GM21529 (cell line): ENCODE measurements around the gene ZNF646.

Experiments
- ATAC-seq: cut with Tn5 transposase; IDR thresholded peaks from one replicate; pipeline ENCODE4 v1.9.1; 2021; ENCODE audit not compliant: unreplicated experiment

The ZNF646 gene, protein sequence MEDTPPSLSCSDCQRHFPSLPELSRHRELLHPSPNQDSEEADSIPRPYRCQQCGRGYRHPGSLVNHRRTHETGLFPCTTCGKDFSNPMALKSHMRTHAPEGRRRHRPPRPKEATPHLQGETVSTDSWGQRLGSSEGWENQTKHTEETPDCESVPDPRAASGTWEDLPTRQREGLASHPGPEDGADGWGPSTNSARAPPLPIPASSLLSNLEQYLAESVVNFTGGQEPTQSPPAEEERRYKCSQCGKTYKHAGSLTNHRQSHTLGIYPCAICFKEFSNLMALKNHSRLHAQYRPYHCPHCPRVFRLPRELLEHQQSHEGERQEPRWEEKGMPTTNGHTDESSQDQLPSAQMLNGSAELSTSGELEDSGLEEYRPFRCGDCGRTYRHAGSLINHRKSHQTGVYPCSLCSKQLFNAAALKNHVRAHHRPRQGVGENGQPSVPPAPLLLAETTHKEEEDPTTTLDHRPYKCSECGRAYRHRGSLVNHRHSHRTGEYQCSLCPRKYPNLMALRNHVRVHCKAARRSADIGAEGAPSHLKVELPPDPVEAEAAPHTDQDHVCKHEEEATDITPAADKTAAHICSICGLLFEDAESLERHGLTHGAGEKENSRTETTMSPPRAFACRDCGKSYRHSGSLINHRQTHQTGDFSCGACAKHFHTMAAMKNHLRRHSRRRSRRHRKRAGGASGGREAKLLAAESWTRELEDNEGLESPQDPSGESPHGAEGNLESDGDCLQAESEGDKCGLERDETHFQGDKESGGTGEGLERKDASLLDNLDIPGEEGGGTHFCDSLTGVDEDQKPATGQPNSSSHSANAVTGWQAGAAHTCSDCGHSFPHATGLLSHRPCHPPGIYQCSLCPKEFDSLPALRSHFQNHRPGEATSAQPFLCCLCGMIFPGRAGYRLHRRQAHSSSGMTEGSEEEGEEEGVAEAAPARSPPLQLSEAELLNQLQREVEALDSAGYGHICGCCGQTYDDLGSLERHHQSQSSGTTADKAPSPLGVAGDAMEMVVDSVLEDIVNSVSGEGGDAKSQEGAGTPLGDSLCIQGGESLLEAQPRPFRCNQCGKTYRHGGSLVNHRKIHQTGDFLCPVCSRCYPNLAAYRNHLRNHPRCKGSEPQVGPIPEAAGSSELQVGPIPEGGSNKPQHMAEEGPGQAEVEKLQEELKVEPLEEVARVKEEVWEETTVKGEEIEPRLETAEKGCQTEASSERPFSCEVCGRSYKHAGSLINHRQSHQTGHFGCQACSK (N-terminal part only)

DNA sequence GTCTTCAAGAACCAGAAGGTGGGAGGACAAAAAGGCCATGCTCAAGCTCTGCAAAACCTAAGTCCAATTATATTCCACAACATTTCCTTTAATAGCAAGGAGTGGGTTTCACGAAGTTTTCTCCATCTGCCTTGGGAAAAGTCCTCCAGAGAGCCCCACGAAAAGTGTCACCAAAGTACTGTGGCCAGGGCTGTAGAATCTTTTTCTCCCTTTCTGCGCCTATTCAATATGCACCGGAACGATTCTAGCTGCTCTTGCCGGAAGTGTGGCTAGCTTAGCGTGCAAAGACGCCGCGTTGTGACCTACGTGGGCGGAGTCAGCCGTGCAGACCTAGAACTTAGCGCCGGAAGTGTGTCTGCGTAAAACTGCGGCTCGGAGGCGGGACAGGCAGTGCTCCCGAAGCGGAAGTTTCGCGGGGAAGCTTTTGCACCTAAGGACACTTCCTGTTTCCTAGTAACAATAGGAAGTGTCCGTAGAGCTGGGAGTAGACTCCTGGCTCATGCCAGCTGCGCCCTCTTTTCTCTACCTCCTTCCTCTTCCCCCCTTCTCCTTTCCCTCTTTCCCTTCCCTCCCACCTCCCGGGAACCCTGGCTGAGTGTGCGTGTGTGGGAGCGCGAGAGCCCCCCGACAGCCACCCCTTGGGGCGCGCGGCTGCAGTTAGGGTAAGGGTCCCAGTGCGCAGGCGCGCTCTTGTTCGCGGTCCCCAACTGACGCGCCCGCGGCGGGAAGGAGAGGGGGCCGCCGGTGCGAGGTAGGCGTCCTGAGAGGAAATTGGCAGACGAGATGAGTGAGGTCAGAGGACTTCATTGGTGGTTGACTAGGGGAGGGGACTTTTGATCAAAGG, at the start of gene ZNF646, which contains the start of gene ZNF668:
TSS of gene ZNF646 (plus strand) at position 453 of the 844 bp plus-strand sequence. CDS start 1,903 bp downstream, outside the sequence.
TSS of gene ZNF668 (minus strand) at position 271 of the 844 bp plus-strand sequence. CDS start 9,781 bp downstream, outside the sequence.
- ATAC-seq, result peak; percentile 67

DNA sequence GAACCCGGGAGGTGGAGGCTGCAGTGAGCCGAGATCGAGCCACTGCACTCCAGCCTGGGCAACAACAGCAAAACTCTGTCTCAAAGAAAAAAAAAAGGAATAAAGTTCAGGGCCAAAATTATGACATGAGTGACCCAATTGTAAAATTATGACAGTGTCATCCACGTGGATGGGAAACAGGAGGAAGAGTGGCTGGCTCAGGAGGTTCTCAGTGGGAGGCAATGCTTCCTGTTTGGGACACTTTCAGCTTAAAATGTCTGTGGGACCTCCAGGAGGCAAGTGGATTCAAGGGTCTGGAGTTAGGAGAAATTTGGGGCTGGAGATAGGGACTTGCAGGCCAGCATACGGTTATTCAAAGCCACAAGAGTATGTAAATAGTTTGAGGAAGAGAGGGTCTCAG, 48.9 kb upstream of the ZNF646 start:
- no peak for ATAC-seq

DNA sequence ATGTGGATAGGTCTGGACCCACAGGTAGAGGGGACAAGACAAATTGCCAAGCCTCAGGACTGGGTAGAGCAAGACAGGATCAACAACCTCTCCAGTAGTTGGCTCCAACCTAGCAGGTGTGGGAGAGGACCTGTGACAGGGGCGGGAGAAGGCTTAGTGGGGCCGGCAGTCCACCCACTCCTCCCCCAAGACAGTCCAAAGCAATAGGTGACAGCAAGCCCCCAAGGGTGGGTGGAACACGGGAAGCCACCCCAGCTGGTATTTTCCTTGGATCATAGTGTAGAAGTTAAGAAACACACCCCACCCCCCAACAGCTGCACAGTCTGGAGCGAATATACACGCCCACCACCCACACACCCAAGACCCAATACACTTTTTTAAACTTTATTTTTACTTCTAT, 45.0 kb upstream of the ZNF646 start:
- ATAC-seq, result no peak

DNA sequence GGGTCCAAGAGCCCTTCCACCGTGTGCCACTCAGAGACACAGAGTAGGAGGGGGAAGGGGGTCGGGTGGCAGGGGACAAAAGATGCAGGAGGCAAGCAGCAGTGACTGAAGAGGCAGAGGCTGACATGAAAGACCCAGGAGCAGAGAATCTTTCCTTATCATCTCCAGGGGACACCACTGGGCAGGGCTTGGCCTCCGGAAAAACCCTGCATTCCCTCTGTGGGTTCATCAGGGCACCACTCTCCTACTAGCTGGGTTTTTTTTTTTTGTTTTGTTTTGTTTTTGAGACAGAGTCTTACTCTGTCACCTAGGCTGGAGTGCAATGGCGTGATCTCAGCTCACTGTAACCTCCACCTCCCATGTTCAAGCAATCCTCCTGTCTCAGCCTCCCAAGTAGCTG, 42.9 kb upstream of the ZNF646 start:
- no peak for ATAC-seq

DNA sequence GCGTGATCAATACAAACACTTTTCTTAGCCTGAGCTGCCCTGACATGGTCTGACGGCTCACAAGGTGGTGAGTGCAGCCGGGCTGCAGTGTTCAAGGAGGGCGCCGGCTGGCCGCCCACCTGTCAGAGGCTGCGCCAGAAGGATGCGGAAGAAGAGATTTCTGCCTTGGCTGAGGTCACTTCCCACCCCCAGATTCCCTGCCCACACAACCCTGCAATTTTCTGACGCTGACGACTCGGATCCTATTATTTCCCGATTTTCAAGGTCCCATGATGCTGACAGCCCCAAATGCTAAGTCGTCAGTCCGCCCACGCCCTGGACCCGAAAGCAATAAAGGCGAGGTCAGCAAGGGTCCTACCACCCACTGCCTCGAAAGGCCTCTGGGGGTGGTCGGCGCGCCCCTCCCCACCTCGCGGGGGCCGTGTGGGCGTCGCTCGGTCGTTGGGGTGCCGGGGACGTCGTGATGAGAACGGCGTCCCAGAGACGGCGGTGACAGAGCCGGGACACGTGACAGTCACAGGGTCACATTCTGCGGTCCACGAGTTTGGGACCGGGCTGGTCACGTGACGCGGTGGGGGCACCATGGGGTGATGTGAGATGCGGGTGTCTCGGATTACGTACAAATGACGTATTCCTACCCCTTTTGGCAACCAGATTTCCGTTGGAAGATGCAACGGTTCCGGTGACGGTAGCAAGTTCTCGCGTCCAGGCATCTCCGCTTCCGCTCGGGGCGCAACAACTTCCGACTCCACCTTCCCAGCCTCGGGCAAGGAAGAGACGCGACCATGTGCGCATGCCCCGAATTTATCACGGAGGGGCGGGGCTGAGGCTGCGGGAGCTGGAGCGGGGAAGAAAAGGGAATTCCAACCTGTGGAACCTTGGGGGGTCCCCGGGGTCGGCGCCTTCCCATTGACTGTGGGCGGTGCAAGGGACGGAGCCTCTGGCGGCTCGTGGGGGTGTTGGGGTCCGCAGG, 41.2 kb upstream of the ZNF646 start, which contains the start of gene STX4:
TSS of gene STX4 (plus strand) at position 823 of the 973 bp plus-strand sequence. CDS start 248 bp downstream, outside the sequence.
- peak; percentile 81 for ATAC-seq

DNA sequence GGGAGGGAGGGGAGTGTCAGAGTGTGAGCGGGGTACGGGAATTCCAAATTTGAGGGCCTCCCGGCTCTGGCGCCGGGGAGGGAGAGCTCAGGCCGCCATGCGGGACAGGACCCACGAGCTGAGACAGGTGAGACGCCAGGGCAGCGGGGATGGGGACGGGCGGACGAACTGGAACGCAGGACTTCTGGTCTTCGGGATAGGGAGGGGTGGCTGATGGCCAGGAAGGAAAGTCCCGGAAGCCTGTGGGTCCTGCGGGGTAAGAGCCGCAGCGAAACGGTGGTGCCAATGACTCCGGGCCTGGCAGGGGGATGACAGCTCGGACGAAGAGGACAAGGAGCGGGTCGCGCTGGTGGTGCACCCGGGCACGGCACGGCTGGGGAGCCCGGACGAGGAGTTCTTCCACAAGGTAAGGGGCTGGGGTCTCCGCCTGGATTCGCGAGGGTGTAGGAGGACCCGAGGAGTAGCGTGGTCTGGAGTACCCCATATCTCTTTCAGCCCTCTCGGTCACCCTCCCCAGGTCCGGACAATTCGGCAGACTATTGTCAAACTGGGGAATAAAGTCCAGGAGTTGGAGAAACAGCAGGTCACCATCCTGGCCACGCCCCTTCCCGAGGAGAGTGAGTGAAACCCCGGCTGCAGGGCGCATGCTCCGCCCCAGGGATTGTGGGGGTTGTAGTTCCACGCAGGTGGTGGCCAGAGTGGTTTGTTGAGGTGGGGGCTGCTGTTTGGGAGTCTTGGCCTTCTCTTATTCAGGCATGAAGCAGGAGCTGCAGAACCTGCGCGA, 40.3 kb upstream of the ZNF646 start:
- peak; percentile 44 for ATAC-seq

DNA sequence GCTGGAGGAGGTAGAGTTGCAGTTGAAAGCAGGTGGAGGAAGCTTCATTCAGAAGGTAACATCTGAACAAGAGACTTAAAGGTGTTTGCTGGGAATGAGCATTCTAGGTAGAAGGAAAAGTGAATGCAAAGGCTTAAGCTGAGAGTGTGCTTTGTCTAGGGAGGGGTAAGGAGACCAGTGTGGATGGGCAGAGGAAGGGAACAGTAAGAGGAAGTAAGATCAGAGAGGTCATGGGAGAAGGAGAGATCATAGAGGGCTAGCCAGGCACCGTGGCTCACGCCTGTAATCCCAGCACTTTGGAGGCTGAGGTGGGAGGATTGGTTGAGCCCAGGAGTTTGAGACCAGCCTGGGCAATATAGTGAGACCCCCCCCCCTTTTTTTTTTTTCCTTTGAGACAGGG, 37.5 kb upstream of the ZNF646 start:
- no peak for ATAC-seq

DNA sequence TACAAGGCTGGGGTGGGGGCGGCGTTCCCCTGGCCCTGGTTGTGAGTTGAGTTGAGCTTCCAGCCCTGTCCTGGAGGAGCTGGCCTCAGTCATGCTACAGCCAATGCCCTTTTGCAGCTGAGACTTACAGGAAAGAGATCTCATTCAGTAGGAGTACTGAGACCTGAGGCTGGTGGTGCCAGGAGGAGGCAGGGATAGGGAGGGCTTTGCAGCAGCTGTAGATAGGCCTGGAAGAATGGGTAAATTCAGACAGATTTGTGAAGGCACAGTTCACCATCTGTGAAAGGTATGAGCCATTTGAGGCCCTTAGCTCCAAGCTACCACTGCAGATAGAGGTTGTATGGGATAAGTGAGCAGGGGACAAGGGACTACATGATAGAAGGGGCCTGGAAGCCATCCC, 35.2 kb upstream of the ZNF646 start:
- ATAC-seq, result no peak

DNA sequence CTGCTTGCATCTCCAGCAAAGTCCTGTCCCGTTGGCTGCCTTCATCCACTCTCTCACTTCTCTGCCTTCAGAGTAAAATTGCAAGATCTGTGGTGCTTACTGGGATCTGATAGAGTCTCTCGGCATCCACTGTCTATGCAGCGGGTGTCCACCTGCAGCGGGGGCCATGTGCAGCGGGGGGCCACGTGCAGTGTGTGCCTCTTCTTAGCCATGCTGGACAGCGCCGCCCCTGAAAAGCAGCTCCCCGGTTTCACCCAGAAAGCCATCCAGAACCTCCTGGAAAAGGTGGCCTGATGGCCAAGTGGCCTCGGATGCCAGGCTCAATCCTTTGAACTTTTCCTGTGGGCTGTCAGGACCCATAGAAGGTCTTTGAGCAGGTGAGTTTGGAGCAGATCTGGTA, 31.4 kb upstream of the ZNF646 start:
- ATAC-seq, result no peak

DNA sequence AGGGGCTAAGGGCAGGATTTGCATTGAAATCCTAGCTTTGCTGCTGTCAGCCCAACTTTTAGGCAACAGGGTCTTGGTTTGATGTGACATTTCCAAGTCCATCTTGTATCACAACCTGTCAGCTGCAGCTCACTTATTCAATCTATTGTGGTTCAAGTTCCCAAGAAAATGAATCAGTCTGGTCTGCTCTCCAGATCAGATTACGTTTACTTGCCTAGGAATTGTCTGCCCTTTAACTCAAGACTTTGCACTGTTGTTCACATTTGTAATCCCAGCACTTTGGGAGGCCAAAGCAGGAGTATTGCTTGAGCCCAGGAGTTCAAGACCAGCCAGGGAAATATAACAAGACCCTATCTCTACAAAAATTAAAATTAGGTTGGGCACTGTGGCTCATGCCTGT, 30.9 kb upstream of the ZNF646 start:
- no peak for ATAC-seq

DNA sequence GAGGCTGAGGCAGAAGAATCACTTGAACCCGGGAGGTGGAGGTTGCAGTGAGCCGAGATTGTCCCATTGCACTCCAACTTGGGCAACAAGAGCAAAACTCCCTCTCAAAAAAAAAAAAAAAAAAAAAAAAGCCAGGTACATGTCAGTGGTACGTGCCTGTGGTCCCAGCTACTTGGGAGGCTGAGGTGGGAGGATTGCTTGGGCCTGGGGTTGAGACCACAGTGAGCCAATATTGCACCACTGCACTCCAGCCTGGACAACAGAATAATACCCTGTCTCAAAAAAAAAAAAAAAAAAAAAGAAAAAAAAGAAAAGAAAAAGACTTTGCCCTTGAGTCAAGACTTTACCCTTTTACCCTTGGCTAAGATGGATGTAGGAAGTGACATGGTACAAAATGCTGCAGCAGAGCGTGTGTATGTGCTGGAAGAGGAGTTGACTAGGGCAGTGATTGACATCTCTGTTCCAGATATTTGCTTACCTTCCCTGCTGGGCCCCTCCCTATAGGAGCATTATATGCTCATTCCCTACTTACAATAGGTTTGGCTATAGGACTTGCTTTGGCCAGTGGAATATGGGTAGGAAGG, 30.2 kb upstream of the ZNF646 start:
- no peak for ATAC-seq

DNA sequence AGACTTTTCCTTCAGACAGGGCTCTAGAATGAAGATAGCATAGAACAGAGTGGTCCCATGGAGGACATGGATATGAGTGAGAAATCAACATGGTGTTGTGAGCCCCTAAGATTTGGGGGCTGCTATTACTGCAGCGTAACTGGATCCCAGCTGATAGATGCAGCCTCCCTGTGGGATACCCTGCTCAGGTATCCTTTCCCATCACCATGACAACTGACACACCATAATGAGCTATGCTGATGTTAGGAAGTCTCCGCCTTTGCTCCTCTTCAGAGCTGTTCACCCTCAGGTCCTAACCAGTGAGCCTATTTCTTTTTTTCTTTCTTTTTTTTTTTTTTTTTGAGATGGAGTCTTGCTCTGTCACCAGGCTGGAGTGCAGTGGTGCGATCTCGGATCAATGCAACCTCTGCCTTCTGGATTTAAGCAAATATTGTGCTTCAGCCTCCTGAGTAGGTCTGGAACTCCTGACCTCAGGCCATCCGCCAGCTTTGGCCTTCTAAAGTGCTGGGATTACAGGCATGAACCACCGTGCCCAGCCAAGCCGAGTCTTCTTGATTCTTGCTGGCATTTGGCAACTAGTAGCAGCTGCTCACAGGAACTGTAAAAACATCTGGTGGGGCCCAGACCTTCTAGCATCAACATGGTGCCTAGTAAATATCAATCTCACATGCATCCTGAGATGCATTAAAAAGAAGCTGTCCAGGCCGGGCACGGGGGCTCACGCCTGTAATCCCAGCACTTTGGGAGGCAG, 23.8 kb upstream of the ZNF646 start:
- no peak for ATAC-seq

DNA sequence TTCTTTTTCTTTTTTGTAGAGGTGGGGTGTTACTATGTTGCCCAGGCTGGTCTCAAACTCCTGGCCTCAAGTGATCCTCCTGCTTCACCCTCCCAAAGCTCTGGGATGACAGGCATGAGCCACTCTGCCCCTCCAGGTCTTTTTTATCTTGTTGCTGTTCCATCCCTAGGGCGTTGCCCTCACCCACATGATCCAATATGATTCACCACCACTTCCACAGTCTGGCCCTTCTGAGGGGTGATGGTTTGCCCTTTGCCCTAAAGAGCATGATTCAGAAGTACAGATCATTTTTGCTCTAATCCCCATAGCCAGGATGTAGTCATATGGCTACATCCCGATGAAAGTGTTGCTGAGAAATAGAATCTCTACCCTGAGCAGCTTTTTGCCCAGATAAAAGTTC, 22.1 kb upstream of the ZNF646 start:
- no peak for ATAC-seq

DNA sequence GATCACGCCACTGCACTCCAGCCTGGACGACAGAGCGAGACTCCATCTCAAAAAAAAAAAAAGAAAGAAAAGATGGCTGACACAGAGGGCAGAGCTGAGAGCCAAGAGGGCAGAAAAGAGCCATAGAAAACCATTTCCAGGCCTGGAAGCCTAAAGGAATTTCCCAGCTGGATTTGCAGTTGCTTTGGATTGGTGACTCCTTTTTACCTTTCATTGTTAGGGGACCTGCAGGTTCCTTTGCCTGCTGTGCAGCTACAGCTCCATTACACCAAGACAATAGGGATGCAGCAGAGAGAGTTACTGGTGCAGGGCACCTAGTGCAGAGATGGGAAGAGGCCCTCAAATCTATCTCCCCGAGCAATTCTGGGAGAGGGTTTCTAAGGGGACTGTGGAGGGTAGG, 18.6 kb upstream of the ZNF646 start:
- ATAC-seq, result no peak

DNA sequence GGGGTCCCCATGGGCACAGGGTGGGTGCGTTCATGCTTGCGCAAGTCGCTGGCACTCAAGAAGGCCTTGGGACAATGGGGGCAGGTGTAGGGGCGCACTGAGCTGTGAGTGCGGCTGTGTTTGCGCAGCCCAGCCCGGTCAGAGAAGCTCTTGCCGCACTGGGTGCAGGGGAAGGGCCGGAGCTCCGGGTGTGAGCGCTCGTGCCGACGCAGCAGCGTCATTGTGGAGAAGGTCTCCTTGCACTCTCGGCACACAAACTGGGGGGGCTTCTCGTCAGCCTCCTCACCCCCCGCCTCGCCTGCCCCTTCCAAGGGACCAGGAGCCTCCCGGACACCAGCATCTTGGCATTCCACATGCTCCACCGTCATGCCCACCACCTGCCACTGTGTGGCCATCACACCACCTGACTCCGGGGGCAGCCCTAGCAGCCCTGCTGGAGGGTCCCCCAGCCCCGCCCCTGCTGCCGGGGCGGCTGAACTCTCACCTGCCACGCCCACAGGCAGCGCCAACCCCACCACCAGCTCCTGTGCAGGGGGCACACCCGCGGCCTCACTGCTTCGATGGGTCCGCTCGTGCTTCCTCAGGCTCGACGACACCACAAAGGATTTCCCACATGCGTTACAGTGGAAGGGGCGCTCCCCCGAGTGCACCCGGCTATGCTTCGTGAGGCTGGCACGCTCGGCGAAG, 13.0 kb upstream of the ZNF646 start:
- ATAC-seq, result no peak

DNA sequence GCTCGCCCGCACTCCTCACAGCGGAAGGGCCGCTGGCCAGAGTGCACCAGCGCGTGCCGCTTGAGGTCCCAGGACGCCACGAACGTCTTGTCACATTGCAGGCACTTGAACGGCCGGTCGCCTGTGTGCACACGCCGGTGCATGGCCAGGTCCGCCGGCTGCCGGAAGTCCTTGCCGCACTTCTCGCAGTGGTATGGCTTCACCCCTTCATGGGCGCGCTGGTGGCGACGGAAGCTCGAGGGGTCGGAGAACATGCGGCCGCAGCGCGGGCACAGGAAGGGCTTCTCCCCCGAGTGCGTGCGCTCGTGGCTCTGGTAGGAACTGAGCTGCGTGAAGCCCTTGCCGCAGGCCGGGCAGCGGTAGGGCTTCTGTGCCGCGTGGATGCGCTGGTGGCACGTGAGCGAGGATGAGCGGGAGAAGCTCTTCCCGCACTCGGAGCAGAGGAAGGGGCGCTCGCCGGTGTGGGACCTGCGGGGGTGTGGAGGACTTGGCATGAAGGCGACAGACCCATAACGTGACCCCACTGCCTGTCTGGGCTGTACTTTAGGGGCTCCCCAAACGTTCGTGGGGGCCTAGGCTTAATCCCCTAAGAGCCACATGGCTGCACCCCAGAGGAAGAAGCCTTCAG, 12.3 kb upstream of the ZNF646 start:
- ATAC-seq, result no peak
